ENCODE measurements around the gene IL6ST.

The IL6ST gene

GRCh38 chr5:55894135-55894534 is 100.6 kb downstream of the IL6ST start:
- no peak for DNase-seq (ENCODE audit: low spot score)

GRCh38 chr5:55892479-55892878 is 102.3 kb downstream of the IL6ST start:
- DNase-seq (ENCODE audit: low spot score), result no peak

- no peak for DNase-seq (ENCODE audit: low spot score)
Observed at GRCh38 chr5:55888205-55888604, 106.6 kb downstream of the IL6ST start.

GRCh38 chr5:55885359-55885758 is 109.4 kb downstream of the IL6ST start:
- DNase-seq (ENCODE audit: low spot score), result no peak
